Measurements from ENCODE around the gene FGFBP1. TPM values are rescaled to one million over a fixed set of nuclear protein-coding genes. Genes with fewer than 3 reads are reported as not detected.
A peak's percentile ranks its signal among the peaks of the same experiment; 100 is the strongest.

FGFBP1 gene
- total RNA-seq, 2 experiments from 2014 or later: not detected

DNA sequence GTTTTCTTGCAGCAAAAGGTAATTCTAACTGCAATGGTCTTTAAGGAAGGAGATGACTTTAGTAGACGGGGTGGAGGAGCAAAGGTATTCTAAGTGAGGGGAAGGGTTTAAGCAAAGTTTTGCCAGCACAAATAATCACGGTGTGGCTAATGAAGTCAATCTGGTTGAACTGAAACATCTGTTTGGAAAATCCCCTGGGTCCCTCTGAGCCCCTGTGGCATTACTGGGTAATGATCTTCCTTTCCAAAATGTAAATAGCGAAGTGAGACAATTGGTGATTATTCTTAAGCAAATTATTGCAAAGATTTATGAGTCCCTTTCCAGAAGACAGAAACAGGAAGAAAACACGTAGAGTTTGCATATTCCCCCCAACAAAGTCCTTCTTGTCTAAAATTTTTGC lies 47.2 kb downstream of the FGFBP1 start:
- no peaks in the 10 kb centered on the region for H3K4me1 Mint-ChIP-seq (ENCODE audit: low read depth)
- Histone ChIP-seq H3K9me3 (ENCODE audit: control insufficient read depth in 1 of 2, insufficient read depth in 1 of 2, low read length in 2 of 2) (no peaks in the 10 kb centered on the region), H3K4me1 (ENCODE audit: insufficient read depth, low read length) (no peaks in the 10 kb centered on the region), H3K27me3 (ENCODE audit: control insufficient read depth in 1 of 2, insufficient read depth in 2 of 2, low read length in 2 of 2) (no peaks in the 10 kb centered on the region), H3K27ac (ENCODE audit: low read depth in 1 of 2, low read length in 2 of 2) (no peak overlapping the region), H3K4me3 (ENCODE audit: low read length) (no peak overlapping the region), H3K36me3 (ENCODE audit: insufficient read depth, low read length) (no peaks in the 10 kb centered on the region)
- TF ChIP-seq, protein P1, sequence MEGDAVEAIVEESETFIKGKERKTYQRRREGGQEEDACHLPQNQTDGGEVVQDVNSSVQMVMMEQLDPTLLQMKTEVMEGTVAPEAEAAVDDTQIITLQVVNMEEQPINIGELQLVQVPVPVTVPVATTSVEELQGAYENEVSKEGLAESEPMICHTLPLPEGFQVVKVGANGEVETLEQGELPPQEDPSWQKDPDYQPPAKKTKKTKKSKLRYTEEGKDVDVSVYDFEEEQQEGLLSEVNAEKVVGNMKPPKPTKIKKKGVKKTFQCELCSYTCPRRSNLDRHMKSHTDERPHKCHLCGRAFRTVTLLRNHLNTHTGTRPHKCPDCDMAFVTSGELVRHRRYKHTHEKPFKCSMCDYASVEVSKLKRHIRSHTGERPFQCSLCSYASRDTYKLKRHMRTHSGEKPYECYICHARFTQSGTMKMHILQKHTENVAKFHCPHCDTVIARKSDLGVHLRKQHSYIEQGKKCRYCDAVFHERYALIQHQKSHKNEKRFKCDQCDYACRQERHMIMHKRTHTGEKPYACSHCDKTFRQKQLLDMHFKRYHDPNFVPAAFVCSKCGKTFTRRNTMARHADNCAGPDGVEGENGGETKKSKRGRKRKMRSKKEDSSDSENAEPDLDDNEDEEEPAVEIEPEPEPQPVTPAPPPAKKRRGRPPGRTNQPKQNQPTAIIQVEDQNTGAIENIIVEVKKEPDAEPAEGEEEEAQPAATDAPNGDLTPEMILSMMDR (IDR thresholded peaks at IDR 0.05): no peak
- ChIA-PET CTCF (interaction anchor here (1.2 kb wide), 1 partner anchor 43 kb away, joined by 3 read pairs; no protein-coding TSS in a partner anchor), POLR2A (no interaction called here)
- H3K9me3 Mint-ChIP-seq: no peaks in the 10 kb centered on the region
- ATAC-seq (ENCODE audit: poor library complexity) (no peak), DNase-seq (no peak)
- no peak overlapping the region for H3K4me3 Mint-ChIP-seq
- H3K27me3 Mint-ChIP-seq: peaks cover 8% of the 10 kb centered on the region
- no peaks in the 10 kb centered on the region for H3K36me3 Mint-ChIP-seq (ENCODE audit: low read depth)
- H3K27ac Mint-ChIP-seq: no peak overlapping the region
- intact Hi-C loops (cut with DNase I, micrococcal nuclease): no loop called here

- Mint-ChIP-seq H3K27ac (no peak overlapping the region), H3K9me3 (no peaks in the 10 kb centered on the region), H3K4me3 (no peak overlapping the region), H3K27me3 (peaks cover 8% of the 10 kb centered on the region), H3K4me1 (ENCODE audit: low read depth) (no peaks in the 10 kb centered on the region), H3K36me3 (ENCODE audit: low read depth) (no peaks in the 10 kb centered on the region)
- no peak for ATAC-seq (ENCODE audit: poor library complexity)
- Histone ChIP-seq H3K4me1 (ENCODE audit: insufficient read depth, low read length) (no peaks in the 10 kb centered on the region), H3K27me3 (ENCODE audit: control insufficient read depth in 1 of 2, insufficient read depth in 2 of 2, low read length in 2 of 2) (no peaks in the 10 kb centered on the region), H3K9me3 (ENCODE audit: control insufficient read depth in 1 of 2, insufficient read depth in 1 of 2, low read length in 2 of 2) (no peaks in the 10 kb centered on the region), H3K36me3 (ENCODE audit: insufficient read depth, low read length) (no peaks in the 10 kb centered on the region), H3K27ac (ENCODE audit: low read depth in 1 of 2, low read length in 2 of 2) (no peak overlapping the region), H3K4me3 (ENCODE audit: low read length) (no peak overlapping the region)
- DNase-seq: no peak
- ChIA-PET CTCF (interaction anchor here (1.2 kb wide), 1 partner anchor 42 kb away, joined by 3 read pairs; no protein-coding TSS in a partner anchor), POLR2A (no interaction called here)
- TF ChIP-seq, protein P1 (IDR thresholded peaks at IDR 0.05): no peak
- intact Hi-C loops (cut with DNase I, micrococcal nuclease): no loop called here
Observed at GRCh38 chr4:15890246-15890829, 48.2 kb downstream of the FGFBP1 start.

- Histone ChIP-seq H3K4me3 (ENCODE audit: low read length) (no peak overlapping the region), H3K27ac (ENCODE audit: low read depth in 1 of 2, low read length in 2 of 2) (no peak overlapping the region), H3K4me1 (ENCODE audit: insufficient read depth, low read length) (no peaks in the 10 kb centered on the region), H3K9me3 (ENCODE audit: control insufficient read depth in 1 of 2, insufficient read depth in 1 of 2, low read length in 2 of 2) (no peaks in the 10 kb centered on the region), H3K36me3 (ENCODE audit: insufficient read depth, low read length) (no peaks in the 10 kb centered on the region), H3K27me3 (ENCODE audit: control insufficient read depth in 1 of 2, insufficient read depth in 2 of 2, low read length in 2 of 2) (no peaks in the 10 kb centered on the region)
- intact Hi-C loops (cut with DNase I, micrococcal nuclease): no loop called here
- Mint-ChIP-seq H3K27ac (no peak overlapping the region), H3K4me3 (no peak overlapping the region), H3K27me3 (peaks cover 2% of the 10 kb centered on the region), H3K9me3 (no peaks in the 10 kb centered on the region), H3K4me1 (ENCODE audit: low read depth) (no peaks in the 10 kb centered on the region), H3K36me3 (ENCODE audit: low read depth) (no peaks in the 10 kb centered on the region)
- ChIA-PET POLR2A (no interaction called here), CTCF (interaction anchor here (0.9 kb wide), 1 partner anchor 68 kb away, joined by 3 read pairs; no protein-coding TSS in a partner anchor)
- TF ChIP-seq, protein P1 (IDR thresholded peaks at IDR 0.05): no peak
- ATAC-seq (ENCODE audit: poor library complexity) (no peak), DNase-seq (peak in 1 of 14 experiments; percentile 12)
Observed at GRCh38 chr4:15888515-15888914, 50.0 kb downstream of the FGFBP1 start.

Other genes starting within 250 kb of the FGFBP1 start
- gene BST1, start 235.7 kb downstream of the FGFBP1 start, total RNA-seq: 1 to 10 TPM; 1.0 to 1.2 TPM
- 1 to 10 TPM; 9.6 to 9.9 TPM for gene CD38, start 160.4 kb downstream of the FGFBP1 start, total RNA-seq
- gene FGFBP2, start 24.4 kb upstream of the FGFBP1 start, total RNA-seq: 1 to 10 TPM; 1.3 to 1.7 TPM
- not detected for gene PROM1, start 145.3 kb upstream of the FGFBP1 start, total RNA-seq